Stimulated activated CD4-positive, alpha-beta T cell treated with anti-CD3 and anti-CD28 coated beads, Interleukin-2, amount 100 ng/mL, for 4 hours (primary cell): ENCODE measurements around the gene CDC14A.
"Not testable (repeated sequence)": the region's sequence is repeated elsewhere in the genome, so short reads cannot be mapped to it uniquely, and the experiment has no call there.

Experiments used
- DNase-seq: peaks from one replicate; pipeline ENCODE4 v3.0.0-alpha.2; 2020; ENCODE audit warnings: low read depth

The CDC14A gene, protein sequence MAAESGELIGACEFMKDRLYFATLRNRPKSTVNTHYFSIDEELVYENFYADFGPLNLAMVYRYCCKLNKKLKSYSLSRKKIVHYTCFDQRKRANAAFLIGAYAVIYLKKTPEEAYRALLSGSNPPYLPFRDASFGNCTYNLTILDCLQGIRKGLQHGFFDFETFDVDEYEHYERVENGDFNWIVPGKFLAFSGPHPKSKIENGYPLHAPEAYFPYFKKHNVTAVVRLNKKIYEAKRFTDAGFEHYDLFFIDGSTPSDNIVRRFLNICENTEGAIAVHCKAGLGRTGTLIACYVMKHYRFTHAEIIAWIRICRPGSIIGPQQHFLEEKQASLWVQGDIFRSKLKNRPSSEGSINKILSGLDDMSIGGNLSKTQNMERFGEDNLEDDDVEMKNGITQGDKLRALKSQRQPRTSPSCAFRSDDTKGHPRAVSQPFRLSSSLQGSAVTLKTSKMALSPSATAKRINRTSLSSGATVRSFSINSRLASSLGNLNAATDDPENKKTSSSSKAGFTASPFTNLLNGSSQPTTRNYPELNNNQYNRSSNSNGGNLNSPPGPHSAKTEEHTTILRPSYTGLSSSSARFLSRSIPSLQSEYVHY

GRCh38 chr1:100352267-100353070 is at the start of gene CDC14A:
Gene CDC14A, plus strand, starts transcription at chr1:100352506. Its CDS starts 449 bp downstream, at chr1:100352955.
- peak; percentile 78 for DNase-seq

DNA sequence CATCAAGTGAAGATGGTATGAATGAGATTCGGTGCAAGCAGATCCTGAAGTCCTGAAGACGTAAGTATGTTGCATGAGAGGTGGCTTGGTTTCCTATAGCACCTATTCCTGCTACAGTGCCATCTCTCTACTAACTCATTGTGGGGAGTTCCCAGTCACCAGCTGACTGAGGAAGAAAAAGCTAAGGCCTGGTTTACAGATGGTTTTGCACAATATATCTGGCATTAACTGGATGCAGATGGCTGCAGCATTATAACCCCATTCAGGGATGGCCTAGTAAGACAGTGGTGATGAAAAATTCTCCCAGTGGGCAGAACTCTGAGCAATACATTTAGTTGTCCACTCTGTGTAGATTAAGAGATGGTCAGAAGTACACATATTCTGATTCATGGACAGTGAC is 49.6 kb upstream of the CDC14A start:
- no peak for DNase-seq

DNA sequence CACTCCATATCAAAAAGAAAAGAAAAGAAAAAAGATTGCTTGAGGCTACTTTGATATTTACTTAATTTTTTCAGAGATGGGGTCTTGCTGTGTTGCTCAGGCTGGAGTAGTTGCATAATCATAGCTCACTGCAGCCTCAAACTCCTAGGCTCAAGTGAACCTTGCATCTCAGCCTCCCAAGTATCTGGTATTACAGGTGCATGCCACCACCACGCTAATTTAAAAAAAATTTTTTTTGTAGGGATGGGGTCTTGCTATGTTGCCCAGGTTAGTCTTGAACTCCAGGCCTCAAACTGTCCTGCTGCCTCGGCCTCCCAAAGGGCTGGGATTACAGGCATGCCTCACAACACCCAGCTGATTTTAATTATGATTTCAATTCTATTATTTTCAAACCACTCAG is 48.1 kb upstream of the CDC14A start:
- no peak for DNase-seq

GRCh38 chr1:100304921-100305320 is 47.4 kb upstream of the CDC14A start:
- no peak for DNase-seq

DNA sequence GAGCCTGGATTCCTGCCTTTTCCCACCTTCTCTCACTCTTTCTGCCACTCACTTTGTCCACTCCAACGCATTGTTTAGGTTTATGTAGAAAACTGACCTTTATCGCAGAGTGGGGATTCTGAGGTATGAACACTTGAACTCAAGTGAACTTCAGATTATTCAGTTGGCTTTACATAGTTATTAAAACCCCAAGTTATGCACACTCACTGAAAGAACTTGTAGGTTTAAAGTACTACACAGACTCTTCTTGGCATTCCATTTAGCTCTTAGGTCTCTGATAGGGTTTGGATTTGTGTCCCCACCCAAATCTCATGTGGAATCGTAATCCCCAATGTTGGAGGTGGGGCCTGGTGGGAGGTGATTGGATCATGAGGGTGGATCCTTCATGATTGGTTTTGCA is 46.4 kb upstream of the CDC14A start:
- no peak for DNase-seq

DNA sequence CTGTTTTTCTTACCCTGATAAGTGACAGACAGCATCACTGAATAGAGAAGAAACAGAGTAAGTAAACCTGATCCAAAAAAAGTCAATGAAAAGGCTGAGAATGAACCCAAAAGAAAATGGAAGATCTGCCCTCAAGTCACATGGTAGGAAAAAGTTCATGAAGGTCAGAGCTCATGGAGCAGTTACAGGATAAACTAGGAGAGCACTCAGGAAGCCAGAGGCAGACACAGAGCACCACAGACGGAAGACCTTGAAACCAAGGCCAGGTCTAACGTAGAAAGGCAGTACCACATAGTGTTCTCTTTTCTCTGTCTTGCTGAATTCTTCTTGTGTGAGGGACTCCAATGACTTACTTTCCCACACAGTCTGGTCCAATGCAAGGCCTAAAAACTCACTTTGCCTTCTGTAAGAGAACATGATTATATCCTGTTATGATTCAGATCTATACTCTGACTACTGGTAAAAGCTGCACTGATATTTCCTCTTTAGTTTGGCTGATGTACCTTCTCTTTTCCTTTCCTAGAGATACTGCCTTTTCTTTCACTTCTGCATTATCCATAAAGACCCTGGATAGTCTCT is 45.5 kb upstream of the CDC14A start:
- DNase-seq = no peak

GRCh38 chr1:100308777-100309176 is 43.5 kb upstream of the CDC14A start:
- DNase-seq = no peak

DNA sequence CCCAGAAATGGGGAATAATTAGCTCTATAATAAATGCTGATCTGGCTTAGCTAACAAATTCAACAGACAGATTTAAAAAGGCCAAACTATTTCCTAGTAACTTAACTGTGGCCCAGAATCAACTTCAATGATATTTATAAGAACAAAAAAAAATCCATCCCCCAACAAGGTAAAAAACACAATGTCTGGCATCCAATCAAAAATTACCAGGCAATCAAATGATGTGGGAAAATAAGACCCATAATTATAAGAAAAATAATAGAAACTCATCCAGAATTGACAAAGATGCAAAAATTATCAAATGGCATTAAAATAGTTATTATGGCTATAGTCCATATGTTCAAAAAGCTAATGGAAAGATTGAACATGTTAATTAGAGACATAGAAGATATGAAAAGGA is 42.4 kb upstream of the CDC14A start:
- no peak for DNase-seq

DNA sequence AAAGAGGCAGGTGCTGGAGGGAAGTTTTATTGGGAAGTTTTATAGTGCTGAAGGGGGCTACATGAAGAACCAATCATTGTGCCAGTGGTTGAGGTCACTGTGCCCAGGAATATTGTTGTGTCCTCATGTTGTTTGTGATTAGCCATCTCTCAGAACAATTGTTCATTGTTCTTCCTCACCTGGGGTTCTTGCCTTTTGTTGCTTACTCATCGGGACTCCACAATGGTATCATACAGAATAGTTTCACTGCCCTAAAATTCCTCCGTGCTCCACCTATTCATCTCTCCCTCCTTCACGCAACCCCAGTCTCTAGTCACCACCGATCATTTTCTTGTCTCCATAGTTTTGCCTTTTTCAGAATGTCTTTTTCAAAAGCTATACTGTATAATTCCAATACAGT is 38.9 kb upstream of the CDC14A start:
- no peak for DNase-seq

DNA sequence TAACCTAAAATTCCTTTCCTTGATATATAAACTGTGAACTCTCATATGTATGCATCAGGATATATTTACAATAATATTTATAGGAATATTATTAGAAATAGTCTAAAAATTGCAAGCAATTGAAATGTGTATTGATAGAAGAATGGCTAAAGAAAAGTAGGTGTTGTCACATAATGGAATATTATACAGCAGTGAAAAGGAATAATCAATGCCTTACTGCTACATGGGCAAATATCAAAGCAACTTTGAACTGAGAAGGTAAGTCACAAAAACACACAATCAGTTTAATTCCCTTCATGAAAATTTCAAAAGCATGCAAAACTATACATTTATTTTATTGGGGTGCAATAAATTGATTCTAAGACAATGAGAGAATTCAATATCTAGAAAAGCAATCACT is 35.7 kb upstream of the CDC14A start:
- no peak for DNase-seq

DNA sequence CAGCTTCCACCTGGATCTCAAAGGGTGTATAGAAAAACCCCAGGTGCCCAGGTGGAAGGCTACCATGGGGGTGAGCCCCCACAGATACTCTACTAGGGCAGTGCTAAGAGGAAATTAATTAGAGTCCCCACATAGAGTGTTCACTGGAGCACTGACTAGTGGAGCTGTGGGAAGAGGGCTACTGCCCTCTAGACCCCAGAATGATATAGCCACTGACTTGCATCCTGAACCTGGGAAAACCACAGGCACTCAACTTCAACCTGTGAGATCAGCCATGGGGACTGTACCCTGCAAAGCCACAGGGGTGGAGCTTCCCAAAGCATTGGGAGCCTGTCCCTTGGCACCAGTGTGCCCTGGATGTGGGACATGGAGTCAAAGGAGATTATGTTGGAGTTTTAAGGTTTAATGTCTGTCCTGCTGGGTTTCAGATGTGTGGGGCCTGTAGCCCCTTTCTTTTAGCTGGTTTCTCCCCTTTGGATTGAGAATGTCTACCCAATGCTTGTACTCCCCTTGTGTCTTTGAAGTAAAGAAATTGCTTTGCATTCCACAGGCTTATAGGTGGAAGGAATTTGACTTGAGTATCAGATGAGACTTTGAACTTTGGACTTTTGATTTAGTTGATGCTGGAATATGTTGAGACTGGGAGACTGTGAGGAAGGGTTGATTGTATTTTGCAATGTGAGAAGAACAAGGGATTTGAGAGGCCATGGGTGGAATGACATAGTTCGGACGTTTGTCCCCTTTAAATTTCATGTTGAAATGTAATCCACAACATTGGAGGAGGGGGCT is 31.8 kb upstream of the CDC14A start:
- no peak for DNase-seq

GRCh38 chr1:100321100-100321493 is 31.2 kb upstream of the CDC14A start:
- DNase-seq = no peak

GRCh38 chr1:100321506-100321905 is 30.8 kb upstream of the CDC14A start:
- DNase-seq = no peak

- DNase-seq = no peak
Measured at GRCh38 chr1:100322436-100323211, 29.7 kb upstream of the CDC14A start.

DNA sequence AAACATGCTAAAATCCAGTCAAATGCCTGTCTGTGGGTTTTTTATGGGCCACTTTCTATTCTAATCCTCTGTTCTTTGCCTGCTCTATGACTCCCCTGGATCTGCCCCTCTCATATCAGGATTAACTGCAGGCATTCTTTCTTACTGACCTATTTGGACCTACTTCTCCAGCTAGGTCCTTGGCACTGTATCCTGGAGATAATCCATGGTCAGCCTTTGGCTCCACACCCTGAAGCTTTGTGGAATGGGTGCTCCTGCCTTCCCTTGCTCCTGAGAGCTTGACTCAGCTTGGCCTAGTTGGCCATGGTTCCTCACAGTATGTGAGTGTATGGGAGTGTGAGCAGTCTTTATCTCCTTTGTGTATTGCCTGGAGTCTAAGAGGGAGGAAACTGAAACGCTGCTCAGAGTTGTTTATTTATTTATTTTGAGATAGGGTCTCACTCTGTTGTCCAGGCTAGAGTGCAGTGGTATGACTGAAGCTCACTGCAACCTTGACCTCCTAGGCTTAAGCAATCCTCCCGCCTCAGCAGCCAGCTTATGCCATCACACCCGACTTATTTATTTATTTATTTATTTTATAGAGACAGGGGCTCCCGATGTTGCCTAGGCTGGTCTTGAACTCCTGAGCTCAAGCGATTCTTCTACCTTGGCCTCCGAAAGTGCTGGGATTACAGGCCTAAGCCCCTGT is 28.7 kb upstream of the CDC14A start:
- no peak for DNase-seq

DNA sequence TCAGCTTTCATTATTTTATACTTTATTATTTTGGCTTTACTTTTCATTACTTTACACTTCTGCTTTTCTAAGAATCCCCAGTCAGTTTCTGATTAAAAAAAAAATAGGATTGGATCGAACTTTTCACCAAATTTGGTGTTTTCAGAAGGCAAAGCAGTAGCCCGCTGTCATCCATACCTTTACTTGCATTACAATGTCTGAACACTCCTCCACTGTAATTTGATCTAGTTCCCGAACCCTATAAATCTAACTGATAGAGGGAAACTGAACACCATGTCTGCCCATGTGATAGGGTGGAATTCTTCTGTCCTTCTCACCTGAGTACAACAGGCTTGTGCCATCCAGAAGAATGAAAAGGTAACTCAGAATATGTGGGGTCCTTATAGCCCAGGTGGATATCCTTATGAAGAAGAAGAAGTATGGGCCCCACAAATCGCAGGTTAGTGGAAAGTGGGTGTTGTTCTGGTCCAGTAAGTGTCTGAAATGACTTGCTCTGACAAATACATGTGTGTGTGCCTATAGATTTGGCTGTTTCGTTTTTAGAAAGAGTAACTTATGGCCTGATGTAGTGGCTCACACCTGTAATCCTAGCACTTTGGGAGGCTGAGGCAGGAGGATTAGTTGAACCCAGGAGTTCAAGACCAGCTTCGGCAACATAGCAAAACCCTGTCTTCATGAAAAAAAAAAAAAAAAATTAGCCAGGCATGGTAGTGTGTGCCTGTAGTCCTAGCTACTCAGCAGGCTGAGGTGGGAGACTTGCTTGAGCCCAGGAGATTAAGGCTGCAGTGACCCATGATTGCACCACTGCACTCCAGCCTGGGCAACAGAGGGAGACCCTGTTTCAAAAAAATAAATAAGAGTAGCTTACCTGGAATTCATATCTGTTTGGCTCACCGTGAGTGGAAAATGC is 26.6 kb upstream of the CDC14A start:
- DNase-seq = no peak

GRCh38 chr1:100326325-100326670 is 26.0 kb upstream of the CDC14A start:
- not testable (repeated sequence) for DNase-seq

DNA sequence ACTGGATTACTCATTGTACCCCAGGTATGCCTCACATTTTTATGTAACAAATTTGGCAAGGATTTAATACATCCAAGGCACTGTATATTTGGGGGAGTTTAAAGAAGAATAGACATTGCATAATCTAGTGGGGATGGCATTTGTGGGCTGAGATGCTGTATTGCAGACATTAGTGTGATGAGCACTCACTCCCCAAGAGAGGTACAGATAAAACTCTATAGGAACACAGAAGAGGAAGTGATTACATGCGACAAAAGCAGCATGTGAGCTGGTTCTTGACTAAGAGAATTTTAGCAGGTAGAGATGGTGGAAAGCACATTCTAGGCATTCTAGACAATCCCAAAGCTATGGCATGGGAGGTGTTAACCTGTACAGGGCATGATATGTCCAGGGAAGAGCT is 24.2 kb upstream of the CDC14A start:
- DNase-seq = no peak

- DNase-seq = not testable (repeated sequence)
Measured at GRCh38 chr1:100331146-100331545, 21.2 kb upstream of the CDC14A start.
